LHCN-M2 (cell line): ENCODE results near the gene LSM4. TPM values are rescaled to one million over a fixed set of nuclear protein-coding genes. Genes with fewer than 3 reads are reported as not detected.
"Not testable (repeated sequence)": the region's sequence is repeated elsewhere in the genome, so short reads cannot be mapped to it uniquely, and the experiment has no call there.

Experiments
- DNase-seq: peaks from one replicate; pipeline ENCODE4 v3.0.0-alpha.2; 2012; ENCODE audit warnings: low read depth
- total RNA-seq: library from RNA; depleted of rRNA; stranded (reverse); fragments of >200 nt; gene quantifications from 2 replicates; pipeline ENCODE4 v1.2.3, GENCODE V29; 2014

The LSM4 gene
- total RNA-seq, 1 experiment from 2014 or later, result 434 TPM

- peak; percentile 55 for DNase-seq
These were observed 18.4 kb upstream of the LSM4 start for GRCh38 chr19:18340990-18341868.

GRCh38 chr19:18340190-18340989 lies 17.5 kb upstream of the LSM4 start, which contains the start of gene PGPEP1:
Gene PGPEP1, plus strand, starts transcription at chr19:18340598. Its CDS starts 84 bp downstream, at chr19:18340682.
- DNase-seq, result peak; percentile 41

GRCh38 chr19:18339723-18340122 lies 16.8 kb upstream of the LSM4 start:
- DNase-seq, result peak; percentile 42

GRCh38 chr19:18338541-18338940 lies 15.7 kb upstream of the LSM4 start:
- DNase-seq, result no peak

GRCh38 chr19:18336121-18336520 lies 13.2 kb upstream of the LSM4 start:
- DNase-seq, result no peak

- no peak for DNase-seq
These were observed 10.8 kb upstream of the LSM4 start for GRCh38 chr19:18333680-18334079.

GRCh38 chr19:18332917-18333530 lies 10.1 kb upstream of the LSM4 start:
- no peak for DNase-seq

GRCh38 chr19:18330868-18331267 lies 8.0 kb upstream of the LSM4 start:
- DNase-seq, result no peak

GRCh38 chr19:18329035-18329376 lies 6.1 kb upstream of the LSM4 start:
- no peak for DNase-seq

GRCh38 chr19:18328340-18329034 lies 5.6 kb upstream of the LSM4 start:
- peak; percentile 98 for DNase-seq

- no peak for DNase-seq
These were observed 3.9 kb upstream of the LSM4 start for GRCh38 chr19:18326772-18327171.

- not testable (repeated sequence) for DNase-seq
These were observed 1.5 kb upstream of the LSM4 start for GRCh38 chr19:18324373-18324731.

- DNase-seq, result peak; percentile 71
These were observed 538 bp downstream of the LSM4 start for GRCh38 chr19:18322318-18322758.

GRCh38 chr19:18321734-18322102 lies 1.2 kb downstream of the LSM4 start:
- DNase-seq, result peak; percentile 27

- DNase-seq, result no peak
These were observed 1.8 kb downstream of the LSM4 start for GRCh38 chr19:18320865-18321733.

- DNase-seq, result no peak
These were observed 3.2 kb downstream of the LSM4 start for GRCh38 chr19:18319591-18320135.

- DNase-seq, result no peak
These were observed 4.7 kb downstream of the LSM4 start for GRCh38 chr19:18317961-18318800.

GRCh38 chr19:18313398-18313797 lies 9.5 kb downstream of the LSM4 start:
- no peak for DNase-seq

GRCh38 chr19:18312092-18312534 lies 10.8 kb downstream of the LSM4 start:
- DNase-seq, result no peak
